Stimulated activated CD8-positive, alpha-beta memory T cell treated with anti-CD3 and anti-CD28 coated beads, Interleukin-4, amount 100 ng/mL, for 48 hours (primary cell): Measurements from ENCODE around the gene ZBTB9.
"Not testable (repeated sequence)": the region's sequence is repeated elsewhere in the genome, so short reads cannot be mapped to it uniquely, and the experiment has no call there.

Source experiments
- DNase-seq: peaks from one replicate; pipeline ENCODE4 v3.0.0-alpha.2; 2020

The ZBTB9 gene

GRCh38 chr6:33477864-33478263 lies 23.5 kb downstream of the ZBTB9 start:
- DNase-seq = no peak

GRCh38 chr6:33481192-33481591 lies 26.8 kb downstream of the ZBTB9 start:
- no peak for DNase-seq

GRCh38 chr6:33482620-33483019 lies 28.2 kb downstream of the ZBTB9 start:
- DNase-seq = not testable (repeated sequence)

GRCh38 chr6:33483678-33484077 lies 29.3 kb downstream of the ZBTB9 start:
- DNase-seq = no peak

GRCh38 chr6:33484673-33485262 lies 30.4 kb downstream of the ZBTB9 start:
- not testable (repeated sequence) for DNase-seq

GRCh38 chr6:33485680-33486079 lies 31.3 kb downstream of the ZBTB9 start:
- DNase-seq = not testable (repeated sequence)

GRCh38 chr6:33488339-33488738 lies 34.0 kb downstream of the ZBTB9 start:
- no peak for DNase-seq

GRCh38 chr6:33490198-33490597 lies 35.8 kb downstream of the ZBTB9 start:
- DNase-seq = no peak

GRCh38 chr6:33490621-33491020 lies 36.2 kb downstream of the ZBTB9 start:
- no peak for DNase-seq

GRCh38 chr6:33492093-33492492 lies 37.7 kb downstream of the ZBTB9 start:
- DNase-seq = no peak

- DNase-seq = no peak
Observed at GRCh38 chr6:33497157-33497556, 42.8 kb downstream of the ZBTB9 start.

GRCh38 chr6:33502486-33502885 lies 48.1 kb downstream of the ZBTB9 start:
- no peak for DNase-seq

- no peak for DNase-seq
Observed at GRCh38 chr6:33504486-33504885, 50.1 kb downstream of the ZBTB9 start.

GRCh38 chr6:33505548-33506370 lies 51.4 kb downstream of the ZBTB9 start:
- no peak for DNase-seq
